ENCODE results near the gene MTMR12. TPM values are rescaled to one million over a fixed set of nuclear protein-coding genes. Genes with fewer than 3 reads are reported as not detected.
"Not testable (repeated sequence)": the region's sequence is repeated elsewhere in the genome, so short reads cannot be mapped to it uniquely, and the experiment has no call there.

The MTMR12 gene
- total RNA-seq, 2 donors from 2014 or later = 45.1 to 58.0 TPM

- intact Hi-C loops (cut with DNase I) = not testable (repeated sequence)
These were observed 31.2 kb downstream of the MTMR12 start for GRCh38 chr5:32281378-32282133.

GRCh38 chr5:32280656-32281081 lies 32.1 kb downstream of the MTMR12 start:
- intact Hi-C loops (cut with DNase I) = no loop called here
- DNase-seq (ENCODE audit: low spot score) = no peak

More at GRCh38 chr5:32281378-32282133, 31.2 kb downstream of the MTMR12 start:
- DNase-seq (ENCODE audit: low spot score) = not testable (repeated sequence)

GRCh38 chr5:32279786-32280185 lies 33.0 kb downstream of the MTMR12 start:
- DNase-seq (ENCODE audit: low spot score) = no peak
- intact Hi-C loops (cut with DNase I) = no loop called here

GRCh38 chr5:32279223-32279622 lies 33.5 kb downstream of the MTMR12 start:
- intact Hi-C loops (cut with DNase I) = no loop called here
- DNase-seq (ENCODE audit: low spot score) = no peak

- intact Hi-C loops (cut with DNase I) = no loop called here
- DNase-seq (ENCODE audit: low spot score) = no peak
These were observed 34.3 kb downstream of the MTMR12 start for GRCh38 chr5:32278406-32278805.

- intact Hi-C loops (cut with DNase I) = no loop called here
These were observed 34.9 kb downstream of the MTMR12 start for GRCh38 chr5:32277798-32278197.

GRCh38 chr5:32276173-32276853 lies 36.4 kb downstream of the MTMR12 start:
- no peak for DNase-seq (ENCODE audit: low spot score)
- intact Hi-C loops (cut with DNase I) = no loop called here

More at GRCh38 chr5:32277798-32278197, 34.9 kb downstream of the MTMR12 start:
- DNase-seq (ENCODE audit: low spot score) = no peak

GRCh38 chr5:32275396-32275741 lies 37.4 kb downstream of the MTMR12 start:
- DNase-seq (ENCODE audit: low spot score) = no peak
- intact Hi-C loops (cut with DNase I) = no loop called here

GRCh38 chr5:32274548-32275395 lies 38.0 kb downstream of the MTMR12 start:
- DNase-seq (ENCODE audit: low spot score) = no peak
- intact Hi-C loops (cut with DNase I) = no loop called here

- intact Hi-C loops (cut with DNase I) = no loop called here
These were observed 38.9 kb downstream of the MTMR12 start for GRCh38 chr5:32273821-32274220.

GRCh38 chr5:32272746-32273145 lies 40.0 kb downstream of the MTMR12 start:
- intact Hi-C loops (cut with DNase I) = no loop called here

More at GRCh38 chr5:32273821-32274220, 38.9 kb downstream of the MTMR12 start:
- DNase-seq (ENCODE audit: low spot score) = no peak

GRCh38 chr5:32270946-32271345 lies 41.8 kb downstream of the MTMR12 start:
- intact Hi-C loops (cut with DNase I) = no loop called here
- no peak for DNase-seq (ENCODE audit: low spot score)

More at GRCh38 chr5:32272746-32273145, 40.0 kb downstream of the MTMR12 start:
- no peak for DNase-seq (ENCODE audit: low spot score)

GRCh38 chr5:32270178-32270577 lies 42.6 kb downstream of the MTMR12 start:
- intact Hi-C loops (cut with DNase I) = no loop called here
- DNase-seq (ENCODE audit: low spot score) = no peak

- intact Hi-C loops (cut with DNase I) = no loop called here
- DNase-seq (ENCODE audit: low spot score) = no peak
These were observed 46.8 kb downstream of the MTMR12 start for GRCh38 chr5:32265902-32266301.

GRCh38 chr5:32264957-32265572 lies 47.7 kb downstream of the MTMR12 start:
- no peak for DNase-seq (ENCODE audit: low spot score)
- intact Hi-C loops (cut with DNase I) = no loop called here

GRCh38 chr5:32263684-32264083 lies 49.1 kb downstream of the MTMR12 start:
- intact Hi-C loops (cut with DNase I) = no loop called here

GRCh38 chr5:32261198-32261597 lies 51.5 kb downstream of the MTMR12 start:
- intact Hi-C loops (cut with DNase I) = no loop called here
- no peak for DNase-seq (ENCODE audit: low spot score)

More at GRCh38 chr5:32263684-32264083, 49.1 kb downstream of the MTMR12 start:
- no peak for DNase-seq (ENCODE audit: low spot score)

GRCh38 chr5:32259033-32259432 lies 53.7 kb downstream of the MTMR12 start:
- intact Hi-C loops (cut with DNase I) = no loop called here
- DNase-seq (ENCODE audit: low spot score) = no peak

- no peak for DNase-seq (ENCODE audit: low spot score)
- intact Hi-C loops (cut with DNase I) = no loop called here
These were observed 54.3 kb downstream of the MTMR12 start for GRCh38 chr5:32258424-32258823.
